ENCODE data around the gene WASL. TPM values are rescaled to one million over a fixed set of nuclear protein-coding genes. Genes with fewer than 3 reads are reported as not detected.

The WASL gene
- polyA plus RNA-seq, 1 donor (not counting 4 experiments of a cell fraction or from before 2014, with no cell fraction given), result 17.5 TPM

DNA sequence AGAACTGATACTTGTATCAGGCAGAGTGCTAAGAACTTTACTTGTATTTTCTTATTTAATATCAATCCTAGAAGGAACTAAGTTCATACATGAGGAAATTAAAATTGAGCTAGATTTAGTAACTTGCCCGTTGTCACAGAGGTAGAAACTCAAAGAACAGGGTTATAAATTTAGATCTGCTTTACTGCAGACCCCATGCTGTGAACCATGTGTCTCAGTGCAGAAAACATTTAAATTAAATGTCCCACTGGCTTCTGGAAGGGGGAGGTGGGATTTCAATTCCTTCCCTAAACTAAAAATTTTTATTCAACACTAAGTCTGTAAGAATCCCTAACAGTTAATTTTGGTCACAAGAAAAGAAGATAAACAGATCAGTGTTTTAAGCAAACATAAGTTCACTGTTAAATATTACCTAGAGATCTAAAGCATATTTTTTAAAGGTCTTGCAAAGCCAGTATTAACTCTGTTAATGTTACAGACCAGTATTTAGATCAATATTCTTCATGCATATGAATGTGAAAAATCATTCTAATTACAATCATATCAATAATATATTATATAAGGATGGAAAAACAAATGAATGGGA lies 23.1 kb downstream of the WASL start:
- Histone ChIP-seq H3K9me3 (ENCODE audit: control insufficient read depth, low read depth, low read length) (no peaks in the 10 kb centered on the region), H3K4me3 (ENCODE audit: control insufficient read depth in 2 of 3, extremely low read depth in 1 of 3, insufficient read depth in 2 of 3, low read depth in 1 of 3, low read length in 3 of 3) (no peak overlapping the region), H3K9ac (ENCODE audit: control insufficient read depth, extremely low read depth, insufficient read depth, low read length) (no peak overlapping the region), H3K9me1 (ENCODE audit: control insufficient read depth, extremely low read depth, insufficient read depth, low read length) (no peaks in the 10 kb centered on the region), H3K27ac (ENCODE audit: control insufficient read depth, insufficient read depth, low read length) (no peak overlapping the region), H3K4me1 (ENCODE audit: control insufficient read depth, extremely low read depth, insufficient read depth, low read length) (no peaks in the 10 kb centered on the region), H3K4me2 (ENCODE audit: control insufficient read depth, extremely low read depth, insufficient read depth, low read depth, low read length) (no peak overlapping the region), H4K20me1 (ENCODE audit: control insufficient read depth, extremely low read depth, insufficient read depth, low read length) (peaks cover 2% of the 10 kb centered on the region), H2AFZ (ENCODE audit: control insufficient read depth, low read length) (no peak overlapping the region), H3K36me3 (ENCODE audit: control insufficient read depth in 2 of 2, extremely low read depth in 1 of 2, insufficient read depth in 2 of 2, low read length in 2 of 2) (peaks cover 0 to 1% of the 10 kb centered on the region in 2 experiments), H3K79me2 (ENCODE audit: control insufficient read depth, insufficient read depth, low read length) (peaks cover 95% of the 10 kb centered on the region), H3K27me3 (ENCODE audit: control insufficient read depth, extremely low read depth, insufficient read depth, low read length) (no peaks in the 10 kb centered on the region)
- FAIRE-seq (no peak), DNase-seq (ENCODE audit: low read depth, low spot score) (no peak)
- dilution Hi-C loops (cut with MboI; ENCODE audit: extremely low pct_ligation_motif_present, low sequenced_read_pairs), result no loop called here
- TF ChIP-seq, protein P1, sequence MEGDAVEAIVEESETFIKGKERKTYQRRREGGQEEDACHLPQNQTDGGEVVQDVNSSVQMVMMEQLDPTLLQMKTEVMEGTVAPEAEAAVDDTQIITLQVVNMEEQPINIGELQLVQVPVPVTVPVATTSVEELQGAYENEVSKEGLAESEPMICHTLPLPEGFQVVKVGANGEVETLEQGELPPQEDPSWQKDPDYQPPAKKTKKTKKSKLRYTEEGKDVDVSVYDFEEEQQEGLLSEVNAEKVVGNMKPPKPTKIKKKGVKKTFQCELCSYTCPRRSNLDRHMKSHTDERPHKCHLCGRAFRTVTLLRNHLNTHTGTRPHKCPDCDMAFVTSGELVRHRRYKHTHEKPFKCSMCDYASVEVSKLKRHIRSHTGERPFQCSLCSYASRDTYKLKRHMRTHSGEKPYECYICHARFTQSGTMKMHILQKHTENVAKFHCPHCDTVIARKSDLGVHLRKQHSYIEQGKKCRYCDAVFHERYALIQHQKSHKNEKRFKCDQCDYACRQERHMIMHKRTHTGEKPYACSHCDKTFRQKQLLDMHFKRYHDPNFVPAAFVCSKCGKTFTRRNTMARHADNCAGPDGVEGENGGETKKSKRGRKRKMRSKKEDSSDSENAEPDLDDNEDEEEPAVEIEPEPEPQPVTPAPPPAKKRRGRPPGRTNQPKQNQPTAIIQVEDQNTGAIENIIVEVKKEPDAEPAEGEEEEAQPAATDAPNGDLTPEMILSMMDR (optimal IDR thresholded peaks at IDR 0.05 in 1 of 3, IDR thresholded peaks at IDR 0.05 in 1 of 3, conservative IDR thresholded peaks at IDR 0.05 in 1 of 3; ENCODE audit: extremely low read depth in 1 of 3, insufficient read depth in 2 of 3, low read length in 3 of 3), result no peak
- TF ChIP-seq EZH2 (IDR thresholded peaks at IDR 0.05; ENCODE audit: low read length), result no peak

DNA sequence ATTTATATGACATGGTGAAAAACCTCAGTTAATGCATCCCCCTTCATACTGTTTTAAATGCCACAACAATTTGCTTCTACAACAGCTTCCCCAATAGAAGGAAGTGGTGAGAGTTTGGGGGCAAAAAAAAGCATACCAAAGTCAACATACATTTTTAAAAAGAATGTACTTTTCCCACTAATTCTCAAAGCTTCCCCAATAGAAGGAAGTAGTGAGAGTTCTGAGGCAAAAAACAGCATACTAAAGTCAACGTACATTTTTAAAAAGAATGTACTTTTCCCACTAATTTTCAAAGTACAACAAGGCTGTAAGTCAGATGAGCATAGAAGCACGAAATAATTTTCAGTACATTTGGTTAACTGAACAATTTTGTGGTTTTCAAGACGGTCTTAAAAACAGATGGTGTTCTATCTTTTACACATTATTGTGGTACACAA lies 24.0 kb downstream of the WASL start:
- Histone ChIP-seq H3K27me3 (ENCODE audit: control insufficient read depth, extremely low read depth, insufficient read depth, low read length) (no peaks in the 10 kb centered on the region), H2AFZ (ENCODE audit: control insufficient read depth, low read length) (no peak overlapping the region), H4K20me1 (ENCODE audit: control insufficient read depth, extremely low read depth, insufficient read depth, low read length) (peaks cover 2% of the 10 kb centered on the region), H3K9me3 (ENCODE audit: control insufficient read depth, low read depth, low read length) (no peaks in the 10 kb centered on the region), H3K4me1 (ENCODE audit: control insufficient read depth, extremely low read depth, insufficient read depth, low read length) (no peaks in the 10 kb centered on the region), H3K36me3 (ENCODE audit: control insufficient read depth in 2 of 2, extremely low read depth in 1 of 2, insufficient read depth in 2 of 2, low read length in 2 of 2) (peaks cover 0 to 1% of the 10 kb centered on the region in 2 experiments), H3K27ac (ENCODE audit: control insufficient read depth, insufficient read depth, low read length) (no peak overlapping the region), H3K9ac (ENCODE audit: control insufficient read depth, extremely low read depth, insufficient read depth, low read length) (no peak overlapping the region), H3K79me2 (ENCODE audit: control insufficient read depth, insufficient read depth, low read length) (peaks cover 92% of the 10 kb centered on the region), H3K4me3 (ENCODE audit: control insufficient read depth in 2 of 3, extremely low read depth in 1 of 3, insufficient read depth in 2 of 3, low read depth in 1 of 3, low read length in 3 of 3) (no peak overlapping the region), H3K4me2 (ENCODE audit: control insufficient read depth, extremely low read depth, insufficient read depth, low read depth, low read length) (no peak overlapping the region), H3K9me1 (ENCODE audit: control insufficient read depth, extremely low read depth, insufficient read depth, low read length) (no peaks in the 10 kb centered on the region)
- FAIRE-seq, result no peak
- no peak for DNase-seq (ENCODE audit: low read depth, low spot score)
- no peak for TF ChIP-seq EZH2 (IDR thresholded peaks at IDR 0.05; ENCODE audit: low read length)
- TF ChIP-seq, protein P1 (optimal IDR thresholded peaks at IDR 0.05 in 1 of 3, IDR thresholded peaks at IDR 0.05 in 1 of 3, conservative IDR thresholded peaks at IDR 0.05 in 1 of 3; ENCODE audit: extremely low read depth in 1 of 3, insufficient read depth in 2 of 3, low read length in 3 of 3), result no peak
- dilution Hi-C loops (cut with MboI; ENCODE audit: extremely low pct_ligation_motif_present, low sequenced_read_pairs), result no loop called here
